ENCODE measurements around the gene HEXIM2. TPM values are rescaled to one million over a fixed set of nuclear protein-coding genes. Genes with fewer than 3 reads are reported as not detected.

HEXIM2 gene
- total RNA-seq, 4 donors from 2014 or later, result 1.2 to 10.8 (median 5.9) TPM

DNA sequence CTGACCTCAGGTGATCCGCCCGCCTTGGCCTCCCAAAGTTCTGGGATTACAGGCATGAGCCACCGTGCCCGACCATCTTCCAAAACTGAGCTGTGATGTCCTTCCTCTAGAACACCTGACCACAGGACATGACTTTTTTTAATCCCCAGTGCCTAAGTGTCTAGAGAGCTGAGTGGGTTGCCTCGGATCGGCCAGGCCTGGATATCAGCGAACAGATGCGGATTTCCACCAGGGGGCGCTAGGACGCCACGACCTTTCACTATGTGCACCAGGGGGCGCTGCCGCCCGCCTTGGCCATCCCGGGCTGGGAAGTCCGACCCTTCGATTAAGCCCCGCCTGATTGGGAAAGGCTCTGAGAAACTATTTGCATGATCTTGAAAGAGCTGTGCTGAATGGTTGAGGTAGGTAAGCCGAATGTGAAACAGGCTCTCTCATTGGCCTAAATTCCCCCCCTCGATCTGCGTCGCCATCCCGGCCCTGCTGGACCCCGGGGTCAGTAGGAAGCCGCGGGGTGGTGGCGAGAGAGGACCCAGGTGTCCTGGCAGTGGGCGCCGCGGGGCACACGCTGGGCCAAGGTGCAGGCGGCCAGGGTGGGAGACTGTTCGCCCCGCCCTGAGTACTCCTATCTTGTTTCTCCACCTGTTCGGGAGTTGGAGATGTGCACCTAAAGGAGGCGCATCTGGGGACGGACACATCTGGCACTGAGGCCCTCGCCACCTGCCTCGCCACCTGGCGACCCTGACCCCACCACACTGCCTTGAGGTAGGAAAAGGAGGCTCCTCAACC, 26.3 kb upstream of the HEXIM2 start, which contains the start of gene ACBD4:
Gene ACBD4 (plus strand): TSS at position 496 of the 786 bp plus-strand sequence. CDS start 458 bp downstream, outside the sequence.
- Histone ChIP-seq H3K27me3 (no peaks in the 10 kb centered on the region), H3K4me1 (peaks cover 17 to 50% (median 39%) of the 10 kb centered on the region in 4 donors), H3K4me3 (peak within 1 kb of the TSS; percentile 61 to 73 (median 68)), H3K36me3 (no peaks in the 10 kb centered on the region), H3K27ac (peak within 1 kb of the TSS; percentile 80 to 92 (median 90)), H3K9me3 (no peaks in the 10 kb centered on the region)
- peak; percentile 80 for TF ChIP-seq POLR2A (IDR thresholded peaks at IDR 0.05)
- TF ChIP-seq, protein P1, sequence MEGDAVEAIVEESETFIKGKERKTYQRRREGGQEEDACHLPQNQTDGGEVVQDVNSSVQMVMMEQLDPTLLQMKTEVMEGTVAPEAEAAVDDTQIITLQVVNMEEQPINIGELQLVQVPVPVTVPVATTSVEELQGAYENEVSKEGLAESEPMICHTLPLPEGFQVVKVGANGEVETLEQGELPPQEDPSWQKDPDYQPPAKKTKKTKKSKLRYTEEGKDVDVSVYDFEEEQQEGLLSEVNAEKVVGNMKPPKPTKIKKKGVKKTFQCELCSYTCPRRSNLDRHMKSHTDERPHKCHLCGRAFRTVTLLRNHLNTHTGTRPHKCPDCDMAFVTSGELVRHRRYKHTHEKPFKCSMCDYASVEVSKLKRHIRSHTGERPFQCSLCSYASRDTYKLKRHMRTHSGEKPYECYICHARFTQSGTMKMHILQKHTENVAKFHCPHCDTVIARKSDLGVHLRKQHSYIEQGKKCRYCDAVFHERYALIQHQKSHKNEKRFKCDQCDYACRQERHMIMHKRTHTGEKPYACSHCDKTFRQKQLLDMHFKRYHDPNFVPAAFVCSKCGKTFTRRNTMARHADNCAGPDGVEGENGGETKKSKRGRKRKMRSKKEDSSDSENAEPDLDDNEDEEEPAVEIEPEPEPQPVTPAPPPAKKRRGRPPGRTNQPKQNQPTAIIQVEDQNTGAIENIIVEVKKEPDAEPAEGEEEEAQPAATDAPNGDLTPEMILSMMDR (IDR thresholded peaks at IDR 0.05), result peak; percentile 100
- TF ChIP-seq EP300 (IDR thresholded peaks at IDR 0.05; ENCODE audit: low read depth), result no peak
- peak; percentile 73 to 87 (median 79) for TF ChIP-seq POLR2AphosphoS5 (IDR thresholded peaks at IDR 0.05)
- DNase-seq, result peak; percentile 96
- in situ Hi-C loops (cut with MboI; ENCODE audit: low pct_ligation_motif_present in 1 of 4, low pct_unique_long_range_greater_than_20kb in 1 of 4, low sequenced_read_pairs in 3 of 4) (loop anchor here in 3 of 4 donors (5.0 to 10.0 kb wide), 2 partner anchors 59 to 62 kb away; no protein-coding TSS in a partner anchor), intact Hi-C loops (cut with DNase I; ENCODE audit: low total_unique reads) (loop anchor here (10.0 kb wide), 1 partner anchor 361 kb away; no protein-coding TSS in a partner anchor)
- 5 to 90% methylated on average over 2 to 38 of the region's 40 CpGs for WGBS, 2 donors (ENCODE audit: low coverage in 1 of 2)

DNA sequence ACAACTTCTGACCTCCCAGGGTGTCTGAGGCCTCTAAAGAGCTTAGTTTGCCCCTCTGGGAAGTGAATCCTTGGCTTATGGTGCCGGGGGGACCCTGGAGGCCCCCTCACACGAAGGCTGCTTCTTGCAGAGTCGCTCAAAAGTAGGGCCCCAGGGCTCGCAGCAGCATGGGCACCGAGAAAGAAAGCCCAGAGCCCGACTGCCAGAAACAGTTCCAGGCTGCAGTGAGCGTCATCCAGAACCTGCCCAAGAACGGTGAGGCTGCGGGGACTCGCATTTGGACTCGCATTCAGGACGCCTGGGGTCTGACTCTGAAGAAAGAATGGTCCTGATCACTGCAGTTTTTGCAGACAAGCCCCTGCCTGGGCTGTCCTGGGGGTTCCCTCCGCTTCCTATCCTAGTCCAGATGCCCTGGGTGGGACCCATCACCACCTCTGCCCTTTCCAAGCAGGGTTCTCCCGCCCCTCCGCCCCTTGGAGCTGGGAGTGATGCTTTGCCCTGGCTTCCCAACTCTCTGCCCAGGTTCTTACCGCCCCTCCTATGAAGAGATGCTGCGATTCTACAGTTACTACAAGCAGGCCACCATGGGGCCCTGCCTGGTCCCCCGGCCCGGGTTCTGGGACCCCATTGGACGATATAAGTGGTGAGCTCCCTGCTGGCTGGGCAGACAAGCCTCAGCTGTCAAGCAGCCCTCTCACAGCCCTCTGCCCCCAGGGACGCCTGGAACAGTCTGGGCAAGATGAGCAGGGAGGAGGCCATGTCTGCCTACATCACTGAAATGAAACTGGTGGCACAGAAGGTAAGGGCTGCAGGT, 25.5 kb upstream of the HEXIM2 start:
- Histone ChIP-seq H3K27me3 (no peaks in the 10 kb centered on the region), H3K9me3 (no peaks in the 10 kb centered on the region), H3K4me1 (peaks cover 15 to 42% (median 31%) of the 10 kb centered on the region in 4 donors), H3K4me3 (peak overlapping the region; percentile 61 to 73 (median 68)), H3K27ac (peak overlapping the region; percentile 80 to 92 (median 90)), H3K36me3 (no peaks in the 10 kb centered on the region)
- intact Hi-C loops (cut with DNase I; ENCODE audit: low total_unique reads) (loop anchor here (1.0 to 10.0 kb wide), 2 partner anchors 60 to 361 kb away; no protein-coding TSS in a partner anchor), in situ Hi-C loops (cut with MboI; ENCODE audit: low pct_ligation_motif_present in 1 of 4, low pct_unique_long_range_greater_than_20kb in 1 of 4, low sequenced_read_pairs in 3 of 4) (loop anchor here in 3 of 4 donors (5.0 to 10.0 kb wide), 2 partner anchors 59 to 61 kb away; no protein-coding TSS in a partner anchor)
- TF ChIP-seq POLR2A (IDR thresholded peaks at IDR 0.05) (no peak), EP300 (IDR thresholded peaks at IDR 0.05; ENCODE audit: low read depth) (no peak), POLR2AphosphoS5 (IDR thresholded peaks at IDR 0.05) (no peak)
- DNase-seq, result no peak
- 53% methylated on average over 15 of the region's 21 CpGs; no CpG with 5 or more reads in 1 of the 2 donors for WGBS, 2 donors (ENCODE audit: low coverage in 1 of 2)

DNA sequence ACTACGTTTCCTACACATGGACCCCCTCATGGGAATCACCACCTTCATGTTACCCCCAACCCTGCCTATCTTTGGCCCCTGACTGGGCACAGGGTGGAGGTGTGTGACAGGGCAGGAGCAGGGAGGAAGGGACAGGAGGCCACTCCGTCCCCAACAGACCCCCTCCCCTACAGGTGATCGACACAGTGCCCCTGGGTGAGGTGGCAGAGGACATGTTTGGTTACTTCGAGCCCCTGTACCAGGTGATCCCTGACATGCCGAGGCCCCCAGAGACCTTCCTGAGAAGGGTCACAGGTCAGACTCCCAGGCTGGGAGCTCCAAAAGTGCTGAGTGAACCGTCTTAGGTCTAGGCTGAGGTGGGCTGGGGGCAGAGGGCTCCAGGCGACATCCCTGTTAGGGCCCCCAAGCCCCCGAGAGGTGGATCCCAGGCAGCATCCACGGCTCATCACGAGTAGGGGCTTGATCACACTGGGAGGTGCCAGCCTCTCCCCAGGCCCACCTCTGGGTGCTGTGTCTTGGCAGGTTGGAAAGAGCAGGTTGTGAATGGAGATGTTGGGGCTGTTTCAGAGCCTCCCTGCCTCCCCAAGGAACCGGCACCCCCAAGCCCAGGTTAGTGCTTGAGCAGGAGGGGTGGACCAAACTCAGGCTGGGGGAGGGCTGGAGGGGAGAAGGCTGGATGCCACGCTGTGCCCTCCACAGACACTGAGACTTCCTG, 24.7 kb upstream of the HEXIM2 start:
- Histone ChIP-seq H3K9me3 (no peaks in the 10 kb centered on the region), H3K27ac (peak overlapping the region in 3 of 4 donors; percentile 50 to 92 (median 55)), H3K27me3 (no peaks in the 10 kb centered on the region), H3K4me1 (peaks cover 13 to 34% (median 26%) of the 10 kb centered on the region in 4 donors), H3K36me3 (no peaks in the 10 kb centered on the region), H3K4me3 (no peak overlapping the region)
- TF ChIP-seq POLR2A (IDR thresholded peaks at IDR 0.05) (no peak), POLR2AphosphoS5 (IDR thresholded peaks at IDR 0.05) (no peak), EP300 (IDR thresholded peaks at IDR 0.05; ENCODE audit: low read depth) (no peak)
- TF ChIP-seq, protein P1 (IDR thresholded peaks at IDR 0.05), result no peak
- WGBS, 2 donors (ENCODE audit: low coverage in 1 of 2), result 86% methylated on average over 12 of the region's 12 CpGs; no CpG with 5 or more reads in 1 of the 2 donors
- no peak for DNase-seq
- intact Hi-C loops (cut with DNase I; ENCODE audit: low total_unique reads) (loop anchor here (1.0 to 10.0 kb wide), 2 partner anchors 59 to 362 kb away; no protein-coding TSS in a partner anchor), in situ Hi-C loops (cut with MboI; ENCODE audit: low pct_ligation_motif_present in 1 of 4, low pct_unique_long_range_greater_than_20kb in 1 of 4, low sequenced_read_pairs in 3 of 4) (loop anchor here in 3 of 4 donors (5.0 to 10.0 kb wide), 2 partner anchors 58 to 60 kb away; no protein-coding TSS in a partner anchor)
